ENCODE results near the gene ACOT7. TPM values are rescaled to one million over a fixed set of nuclear protein-coding genes. Genes with fewer than 3 reads are reported as not detected.

The ACOT7 gene
- total and polyA plus RNA-seq, 2 of the 13 experiments (the other 11 are each of a cell fraction or from before 2014, with no cell fraction given) = 33.0 to 55.8 TPM

- TF ChIP-seq PAXIP1 (CRISPR knock-in tag; conservative IDR thresholded peaks at IDR 0.05) (peak; percentile 30; the same call in 1 of the 2 replicates), ZBTB38 (CRISPR knock-in tag; IDR thresholded peaks at IDR 0.05) (peak; percentile 12; the same call in 1 of the 2 replicates), ZNF639 (CRISPR knock-in tag; conservative IDR thresholded peaks at IDR 0.05) (no peak), ZNF839 (CRISPR knock-in tag; IDR thresholded peaks at IDR 0.05; ENCODE audit: borderline replicate concordance) (no peak), ARHGAP35 (CRISPR knock-in tag; IDR thresholded peaks at IDR 0.05; ENCODE audit: borderline replicate concordance) (no peak), SAP130 (CRISPR knock-in tag; IDR thresholded peaks at IDR 0.05; ENCODE audit: low read depth) (peak; percentile 39), ZNF619 (CRISPR knock-in tag; IDR thresholded peaks at IDR 0.05) (0 out of 2 replicates have a peak, but pooled peaks have one; percentile 29), PREB (CRISPR knock-in tag; IDR thresholded peaks at IDR 0.05) (no peak), RXRB (CRISPR knock-in tag; IDR thresholded peaks at IDR 0.05; ENCODE audit: borderline replicate concordance) (peak; percentile 29; the same call in 1 of the 2 replicates), ELK4 (CRISPR knock-in tag; IDR thresholded peaks at IDR 0.05; ENCODE audit: borderline replicate concordance) (no peak), XBP1 (CRISPR knock-in tag; IDR thresholded peaks at IDR 0.05) (no peak), FOXO4 (CRISPR knock-in tag; conservative IDR thresholded peaks at IDR 0.05) (no peak), NR2F6 (IDR thresholded peaks at IDR 0.05) (no peak), NR2F6 (CRISPR knock-in tag; IDR thresholded peaks at IDR 0.05) (peak; percentile 33; the same call in 1 of the 2 replicates), ZNF329 (CRISPR knock-in tag; IDR thresholded peaks at IDR 0.05; ENCODE audit: low read depth) (peak; percentile 99), ZNF713 (CRISPR knock-in tag; IDR thresholded peaks at IDR 0.05) (no peak), ZNF468 (CRISPR knock-in tag; IDR thresholded peaks at IDR 0.05) (no peak), SRSF9 (IDR thresholded peaks at IDR 0.05; ENCODE audit: borderline replicate concordance, insufficient read depth, low read depth, low read length, poor library complexity, severe bottlenecking) (no peak), ZNF770 (CRISPR knock-in tag; IDR thresholded peaks at IDR 0.05) (peak; percentile 51), CAMTA2 (CRISPR knock-in tag; IDR thresholded peaks at IDR 0.05; ENCODE audit: borderline replicate concordance) (no peak)
Observed at GRCh38 chr1:6352138-6352563, 41.4 kb downstream of the ACOT7 start (continued).

Data from HepG2 (cell line).